Measurements from ENCODE around the gene ATRIP.
"Not testable (repeated sequence)": the region's sequence is repeated elsewhere in the genome, so short reads cannot be mapped to it uniquely, and the experiment has no call there.

The ATRIP gene

GRCh38 chr3:48436855-48437254, 9.7 kb upstream of the ATRIP start:
- no peak for DNase-seq (ENCODE audit: low read depth)

DNA sequence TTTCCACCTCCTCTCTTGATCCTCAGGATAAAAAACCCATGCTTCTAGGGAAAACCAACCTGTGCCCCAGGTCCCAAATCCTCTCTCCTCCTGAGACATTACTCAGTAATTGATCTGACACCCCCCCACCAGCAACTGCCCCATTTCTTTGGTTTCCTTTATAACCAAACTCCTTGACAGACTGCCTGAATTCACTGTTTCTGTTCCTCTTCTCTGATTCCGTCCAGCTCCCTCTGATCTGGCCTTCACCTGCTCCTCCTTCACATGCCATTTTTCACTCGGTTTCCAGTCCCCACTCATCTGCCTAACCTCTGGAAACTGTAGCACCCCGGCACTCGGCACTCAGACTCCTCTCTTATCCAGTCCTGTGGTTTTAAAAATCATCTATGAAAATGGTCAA, 8.7 kb upstream of the ATRIP start:
- no peak for DNase-seq (ENCODE audit: low read depth)

DNA sequence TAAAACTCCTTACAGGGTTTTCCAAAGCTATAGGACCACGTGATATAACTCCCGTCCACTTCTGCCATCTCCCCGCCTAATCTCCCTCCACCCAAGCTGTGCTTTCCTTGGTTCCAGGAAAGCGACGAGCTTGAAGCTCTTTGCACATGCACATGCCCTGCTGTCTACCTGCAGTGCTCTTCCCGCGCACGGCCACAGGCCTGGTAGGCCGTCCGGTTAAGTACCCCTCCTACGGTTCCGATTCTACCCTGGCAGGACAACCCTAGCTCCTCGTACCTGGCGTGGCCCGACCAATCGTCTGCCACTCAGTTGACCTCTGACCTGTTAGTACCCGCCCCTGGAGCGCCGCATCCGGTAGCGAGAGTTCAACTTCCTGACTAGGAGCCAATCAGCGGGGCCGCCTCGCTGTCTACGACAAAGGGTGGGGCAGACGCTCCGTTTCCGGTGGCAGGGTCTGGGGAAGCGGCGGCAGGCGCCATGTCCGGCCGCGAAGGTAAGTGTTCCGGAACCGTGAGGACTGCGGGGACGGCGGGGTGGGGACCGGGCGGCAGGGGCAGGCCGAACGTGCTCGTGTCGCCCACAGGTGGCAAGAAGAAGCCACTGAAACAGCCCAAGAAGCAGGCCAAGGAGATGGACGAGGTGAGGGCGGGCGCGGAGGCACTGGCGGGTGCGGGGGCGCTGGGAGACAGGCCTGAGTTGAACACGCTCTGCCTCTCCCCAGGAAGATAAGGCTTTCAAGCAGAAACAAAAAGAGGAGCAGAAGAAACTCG, 6.5 kb upstream of the ATRIP start, which contains the start of the genes CCDC51 and TMA7:
Gene CCDC51, minus strand, starts transcription at position 300 of the 770 bp plus-strand sequence. CDS start 4,991 bp downstream, outside the sequence.
Gene TMA7, plus strand, starts transcription at position 438 of the 770 bp plus-strand sequence. Its CDS starts 40 bp downstream, at position 478.
- DNase-seq (ENCODE audit: low read depth) = peak; percentile 97

GRCh38 chr3:48440590-48440958, 6.0 kb upstream of the ATRIP start:
- DNase-seq (ENCODE audit: low read depth) = peak; percentile 46

DNA sequence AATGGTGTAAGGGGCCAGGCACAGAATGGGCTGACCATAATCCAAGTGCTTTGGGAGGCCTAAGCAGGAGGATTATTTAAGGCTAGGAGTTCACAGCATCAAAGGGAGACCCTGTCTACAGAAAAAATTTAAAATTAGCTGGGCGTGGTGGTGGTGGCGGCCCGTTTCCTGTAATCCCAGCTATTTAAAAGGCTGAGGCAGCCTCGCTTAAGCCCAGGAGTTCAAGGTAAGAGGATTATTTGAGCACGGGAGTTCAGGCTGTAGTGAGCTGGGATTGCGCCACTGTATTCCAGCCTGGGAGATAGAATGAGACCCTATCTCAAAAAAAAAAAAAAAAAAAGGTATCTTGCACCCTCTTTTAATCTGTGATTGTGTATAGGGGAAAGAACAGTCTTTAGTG, 4.6 kb upstream of the ATRIP start:
- no peak for DNase-seq (ENCODE audit: low read depth)

DNA sequence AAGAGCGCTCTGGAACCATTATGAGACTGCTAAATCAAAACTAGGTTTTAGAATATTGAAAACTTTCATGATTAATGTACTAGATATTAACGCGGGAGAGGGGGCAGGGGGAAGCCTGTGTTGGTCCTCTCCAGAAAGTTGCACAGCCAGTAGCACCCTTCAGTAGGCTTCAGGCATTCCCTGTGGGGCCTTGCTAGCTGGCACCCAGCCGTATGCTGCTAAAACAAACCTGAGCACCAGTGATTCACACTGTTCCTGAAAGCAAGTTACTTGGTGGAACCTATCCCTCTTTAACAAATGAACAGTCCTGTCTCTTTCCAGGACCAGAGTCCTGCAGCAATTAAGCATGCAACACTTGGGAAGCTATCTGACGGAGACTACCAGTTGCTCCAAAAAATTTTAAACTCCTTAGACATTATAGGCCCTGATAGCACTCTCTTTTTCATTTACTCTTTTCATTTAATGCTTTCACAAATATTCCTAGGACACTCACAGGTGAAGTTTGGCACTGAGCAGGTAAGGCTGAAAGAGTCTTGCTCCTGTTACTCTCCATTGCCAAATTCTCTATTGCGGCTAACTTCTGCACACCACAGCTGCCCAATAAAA, 1.2 kb upstream of the ATRIP start:
- DNase-seq (ENCODE audit: low read depth) = no peak

GRCh38 chr3:48446043-48446424, 503 bp upstream of the ATRIP start:
- no peak for DNase-seq (ENCODE audit: low read depth)

- no peak for DNase-seq (ENCODE audit: low read depth)
These were observed 4.7 kb downstream of the ATRIP start for GRCh38 chr3:48451270-48451669.

DNA sequence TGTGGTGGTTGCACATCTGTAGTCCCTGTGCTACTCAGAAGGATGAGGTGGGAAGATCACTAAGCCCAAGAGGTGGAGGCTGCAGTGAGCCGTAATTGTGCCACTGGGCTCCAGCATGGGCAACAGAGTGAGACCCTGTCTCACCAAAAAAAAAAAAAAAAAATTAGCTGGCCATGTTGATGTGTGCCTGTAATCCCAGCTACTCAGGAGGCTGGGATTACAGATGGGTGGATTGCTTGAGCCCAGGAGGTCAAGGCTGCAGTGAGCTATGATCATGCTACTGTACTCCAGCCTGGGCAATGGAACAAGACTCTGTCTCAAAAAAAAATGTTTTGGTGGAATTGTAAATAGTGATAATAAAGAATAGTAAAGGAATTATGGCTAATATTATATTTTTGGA, 9.9 kb downstream of the ATRIP start:
- DNase-seq (ENCODE audit: low read depth) = no peak

GRCh38 chr3:48459331-48459730, 12.8 kb downstream of the ATRIP start:
- DNase-seq (ENCODE audit: low read depth) = no peak

DNA sequence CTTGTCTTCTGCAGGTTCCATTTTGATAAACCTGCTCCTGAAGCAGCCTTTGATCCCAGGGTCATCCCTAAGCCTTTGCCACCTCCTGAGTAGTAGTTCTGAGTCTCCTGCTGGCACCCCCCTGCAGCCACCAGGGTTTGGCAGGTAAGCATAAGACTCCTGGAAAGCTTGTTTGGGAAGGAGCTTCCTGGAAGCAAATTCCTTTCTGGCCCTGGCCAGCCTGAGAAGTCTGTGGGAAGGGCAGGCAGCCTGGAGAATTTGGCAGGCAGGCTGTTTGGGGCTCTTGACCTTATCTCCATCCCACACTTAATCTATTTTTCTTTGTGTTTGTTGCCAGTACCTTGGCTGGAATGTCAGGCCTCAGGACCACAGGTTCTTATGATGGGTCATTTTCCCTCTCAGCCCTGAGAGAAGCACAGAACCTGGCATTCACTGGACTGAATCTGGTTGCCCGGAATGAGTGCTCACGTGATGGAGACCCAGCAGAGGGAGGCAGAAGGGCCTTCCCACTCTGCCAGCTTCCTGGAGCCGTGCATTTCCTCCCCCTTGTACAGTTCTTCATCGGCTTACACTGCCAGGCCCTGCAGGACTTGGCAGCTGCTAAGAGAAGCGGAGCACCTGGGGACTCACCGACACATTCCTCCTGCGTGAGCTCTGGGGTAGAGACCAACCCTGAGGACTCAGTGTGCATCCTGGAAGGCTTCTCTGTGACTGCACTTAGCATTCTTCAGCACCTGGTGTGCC, 13.4 kb downstream of the ATRIP start:
- no peak for DNase-seq (ENCODE audit: low read depth)

GRCh38 chr3:48460517-48460902, 14.0 kb downstream of the ATRIP start:
- DNase-seq (ENCODE audit: low read depth) = no peak

DNA sequence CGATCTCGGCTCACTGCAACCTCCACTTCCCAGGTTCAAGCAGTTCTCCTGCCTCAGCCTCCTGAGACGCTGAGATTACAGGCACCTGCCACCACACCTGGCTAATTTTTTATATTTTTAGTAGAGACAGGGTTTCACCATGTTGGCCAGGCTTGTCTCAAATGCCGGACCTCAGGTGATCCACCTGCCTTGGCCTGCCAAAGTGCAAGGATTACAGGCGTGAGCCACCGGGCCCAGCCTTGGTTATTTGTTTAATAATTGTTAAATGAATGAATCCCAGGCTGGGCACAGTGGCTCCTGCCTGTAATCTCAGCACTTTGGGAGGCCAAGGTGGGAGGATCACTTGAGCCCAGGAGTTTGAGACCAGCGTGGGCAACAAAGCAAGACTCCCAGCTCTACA, 15.2 kb downstream of the ATRIP start:
- not testable (repeated sequence) for DNase-seq (ENCODE audit: low read depth)

GRCh38 chr3:48463703-48464102, 17.2 kb downstream of the ATRIP start:
- no peak for DNase-seq (ENCODE audit: low read depth)

GRCh38 chr3:48464713-48465221, 18.2 kb downstream of the ATRIP start:
- DNase-seq (ENCODE audit: low read depth) = no peak

DNA sequence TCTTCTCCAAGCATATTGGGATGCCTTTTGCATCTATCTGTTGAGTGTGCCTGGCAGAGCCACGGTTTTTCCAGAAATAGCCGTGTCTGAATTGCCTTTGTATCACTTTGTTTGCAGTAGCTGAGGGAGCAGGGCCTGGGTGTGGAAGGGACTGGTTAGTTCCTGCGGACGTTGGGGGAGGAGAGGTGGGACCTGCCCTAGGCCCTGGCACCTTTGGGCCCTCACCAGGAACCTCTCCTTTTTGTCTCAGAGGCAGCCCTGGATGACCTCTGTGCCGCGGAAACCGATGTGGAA, 18.6 kb downstream of the ATRIP start:
- no peak for DNase-seq (ENCODE audit: low read depth)

DNA sequence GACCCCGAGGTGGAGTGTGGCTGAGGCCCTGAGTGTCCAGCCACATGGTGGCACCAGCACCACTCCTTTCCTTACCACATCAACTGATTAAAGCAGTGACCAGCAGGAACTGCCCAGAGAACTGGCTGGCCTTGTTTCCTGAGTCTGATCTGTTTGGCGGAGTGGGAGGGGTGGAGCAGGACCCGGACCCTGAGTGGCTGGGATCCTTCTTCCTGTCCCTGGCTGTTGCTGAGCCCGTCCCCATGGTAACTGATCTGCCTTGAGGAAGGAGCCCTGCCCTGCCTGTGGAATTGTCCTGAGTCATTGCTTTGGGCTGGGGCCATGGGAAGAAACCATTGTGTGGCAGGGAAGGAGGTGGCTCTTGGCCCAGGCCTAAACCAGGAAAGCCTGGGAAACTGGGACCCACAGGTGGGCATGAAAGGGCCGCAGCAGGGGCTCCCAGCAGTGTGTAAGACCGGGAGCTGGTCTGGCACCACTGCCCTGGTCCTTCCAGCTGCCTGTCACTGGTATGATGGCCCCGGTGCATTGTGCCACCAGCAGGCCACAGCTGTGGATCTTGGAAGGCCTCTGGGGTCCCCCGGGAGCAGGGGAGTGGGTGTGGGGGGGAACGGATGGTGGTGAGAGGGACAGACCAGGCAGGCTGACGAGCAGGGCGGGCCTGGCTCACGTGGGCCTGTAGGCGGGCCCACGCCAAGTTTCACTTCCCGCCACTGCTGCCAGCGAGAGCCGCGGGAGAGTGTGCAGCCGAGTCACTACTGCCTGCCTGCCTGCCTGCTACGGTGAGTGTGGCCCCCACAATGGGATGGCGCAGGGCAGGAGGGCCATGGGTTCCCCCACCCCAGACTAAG, 19.2 kb downstream of the ATRIP start:
- DNase-seq (ENCODE audit: low read depth) = peak; percentile 99

- DNase-seq (ENCODE audit: low read depth) = peak; percentile 16
These were observed 20.0 kb downstream of the ATRIP start for GRCh38 chr3:48466386-48467109.

DNA sequence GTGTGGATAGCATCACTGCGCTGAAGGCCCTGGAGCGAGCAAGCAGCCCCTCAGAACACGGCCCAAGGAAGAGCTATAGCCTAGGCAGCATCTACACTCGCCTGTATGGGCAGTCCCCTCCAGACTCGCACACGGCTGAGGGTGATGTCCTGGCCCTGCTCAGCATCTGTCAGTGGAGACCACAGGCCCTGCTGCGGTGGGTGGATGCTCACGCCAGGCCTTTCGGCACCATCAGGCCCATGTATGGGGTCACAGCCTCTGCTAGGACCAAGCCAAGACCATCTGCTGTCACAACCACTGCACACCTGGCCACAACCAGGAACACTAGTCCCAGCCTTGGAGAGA, 20.5 kb downstream of the ATRIP start:
- no peak for DNase-seq (ENCODE audit: low read depth)

DNA sequence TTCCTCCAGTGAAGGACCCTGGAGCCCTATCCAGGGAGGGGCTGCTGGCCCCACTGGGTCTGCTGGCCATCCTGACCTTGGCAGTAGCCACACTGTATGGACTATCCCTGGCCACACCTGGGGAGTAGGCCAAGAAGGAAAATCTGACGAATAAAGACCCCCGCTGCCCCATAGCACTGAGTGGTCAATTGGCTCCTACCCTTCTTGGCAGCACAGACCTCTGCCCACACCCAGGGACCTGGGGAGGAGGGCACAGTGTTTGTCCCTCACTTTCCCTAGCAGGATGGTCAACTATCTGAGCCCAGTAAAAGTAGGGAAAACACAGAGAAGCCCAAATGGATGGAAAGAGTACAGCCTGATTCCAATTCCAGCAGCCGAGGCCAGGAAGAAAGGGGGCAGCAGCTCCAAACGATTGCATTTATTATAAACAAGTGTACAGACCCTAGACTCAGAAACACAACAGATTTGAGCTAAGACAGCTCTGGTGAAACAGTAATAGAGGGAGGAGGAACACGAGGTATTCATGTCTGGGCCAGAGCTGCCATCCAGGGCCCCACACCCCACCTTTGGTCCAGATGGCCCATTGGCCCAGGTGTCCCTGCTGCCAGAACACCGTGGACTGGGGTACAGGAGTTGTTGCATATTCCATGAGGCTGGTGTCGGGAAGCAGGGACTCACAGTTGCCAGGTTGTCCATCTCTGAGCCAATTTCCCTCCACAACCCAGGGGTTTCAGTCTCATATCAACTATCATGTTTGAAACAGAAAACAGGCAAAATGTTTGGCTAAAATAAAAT, 21.1 kb downstream of the ATRIP start:
- no peak for DNase-seq (ENCODE audit: low read depth)

- no peak for DNase-seq (ENCODE audit: low read depth)
These were observed 21.8 kb downstream of the ATRIP start for GRCh38 chr3:48468329-48468731.
